CD4-positive, alpha-beta memory T cell (primary cell): Measurements from ENCODE around the gene TMEM35B. TPM values are rescaled to one million over a fixed set of nuclear protein-coding genes. Genes with fewer than 3 reads are reported as not detected.
A peak's percentile ranks its signal among the peaks of the same experiment; 100 is the strongest.
"Not testable (repeated sequence)": the region's sequence is repeated elsewhere in the genome, so short reads cannot be mapped to it uniquely, and the experiment has no call there.

ENCODE experiments used
- CTCF ChIA-PET: fragments of 350-600 bp; sonication (Branson Sonifier 250); formaldehyde crosslinking; loops from one replicate; lab custom pipeline; 2021; ENCODE audit warnings: inconsistent platforms; ENCODE audit not compliant: partially characterized antibody; lab: Charles Lee
- POLR2A ChIA-PET: fragments of 350-600 bp; sonication (Branson Sonifier 250); formaldehyde crosslinking; loops from one replicate; lab custom pipeline; 2021; ENCODE audit not compliant: partially characterized antibody; lab: Charles Lee
- DNase-seq, 5 donors: peaks; one replicate each; pipeline versions ENCODE4 v3.0.0 to v3.0.0-alpha.2; 2020 to 2022; ENCODE audit warnings: mixed read lengths in 1 of 5
- H3K27ac ChIP-seq: one replicate; pipeline ENCODE4 v1.7.0; 2013; ENCODE audit warnings: low read depth, low read length
- H3K27me3 ChIP-seq: 2 replicates; pipeline ENCODE4 v1.7.0; 2013; ENCODE audit warnings: mild to moderate bottlenecking, low read length, moderate library complexity; ENCODE audit not compliant: insufficient read depth
- H3K36me3 ChIP-seq: 2 replicates; pipeline ENCODE4 v1.7.0; 2013; ENCODE audit warnings: mild to moderate bottlenecking, low read length, moderate library complexity; ENCODE audit not compliant: insufficient read depth
- H3K4me1 ChIP-seq: 2 replicates; pipeline ENCODE4 v1.7.0; 2013; ENCODE audit warnings: mild to moderate bottlenecking, low read length, moderate library complexity; ENCODE audit not compliant: insufficient read depth
- H3K4me3 ChIP-seq, 2 donors: one replicate each; pipeline ENCODE4 v1.7.0; 2013; ENCODE audit warnings: low read length in 2 of 2, mild to moderate bottlenecking in 1 of 2
- H3K9me3 ChIP-seq, 2 donors: one replicate each; pipeline ENCODE4 v1.7.0; 2013; ENCODE audit warnings: low read length in 2 of 2, control low read depth in 1 of 2; ENCODE audit not compliant: control insufficient read depth in 1 of 2
- H3K27ac Mint-ChIP-seq, 7 donors: one replicate each; pipeline ENCODE4 v1.8.0; 2020 to 2021; ENCODE audit warnings: mixed read lengths in 7 of 7, mild to moderate bottlenecking in 6 of 7, inconsistent platforms in 3 of 7, moderate library complexity in 3 of 7
- H3K27me3 Mint-ChIP-seq, 2 donors: one replicate each; pipeline ENCODE4 v1.8.0; 2020 to 2021; ENCODE audit warnings: mixed read lengths in 2 of 2
- H3K36me3 Mint-ChIP-seq, 2 donors: one replicate each; pipeline ENCODE4 v1.8.0; 2020 to 2021; ENCODE audit warnings: mixed read lengths in 2 of 2, inconsistent platforms in 1 of 2, mild to moderate bottlenecking in 1 of 2
- H3K4me1 Mint-ChIP-seq, 4 donors: one replicate each; pipeline ENCODE4 v1.8.0; 2020 to 2021; ENCODE audit warnings: mixed read lengths in 4 of 4, mild to moderate bottlenecking in 1 of 4
- H3K4me3 Mint-ChIP-seq, 8 donors: one replicate each; pipeline ENCODE4 v1.8.0; 2020 to 2021; ENCODE audit warnings: mixed read lengths in 8 of 8, mild to moderate bottlenecking in 7 of 8, moderate library complexity in 6 of 8, inconsistent platforms in 3 of 8
- H3K9me3 Mint-ChIP-seq, 8 donors: one replicate each; pipeline ENCODE4 v1.8.0; 2020 to 2021; ENCODE audit warnings: mixed read lengths in 8 of 8, mild to moderate bottlenecking in 5 of 8, inconsistent platforms in 3 of 8, moderate library complexity in 1 of 8
- intact Hi-C: fragments of 100-400 bp; cut with micrococcal nuclease; formaldehyde crosslinking; loops from one replicate; pipeline ENCODE4 v1.15.1; 2023
- polyA plus RNA-seq, 2 donors: library from polyadenylated mRNA; unstranded; fragments of 300-500 nt; fragmentation: Illumina TruSeq; gene quantifications; one replicate each; pipeline ENCODE4 v1.2.3, GENCODE V29; 2021
- total RNA-seq, 2 experiments: library from RNA; stranded (reverse); gene quantifications; one replicate each; pipeline ENCODE4 v1.2.3, GENCODE V29; 2021

The TMEM35B gene
- total and polyA plus RNA-seq, 4 experiments from 2014 or later, result 51.7 to 291 (median 139) TPM

DNA sequence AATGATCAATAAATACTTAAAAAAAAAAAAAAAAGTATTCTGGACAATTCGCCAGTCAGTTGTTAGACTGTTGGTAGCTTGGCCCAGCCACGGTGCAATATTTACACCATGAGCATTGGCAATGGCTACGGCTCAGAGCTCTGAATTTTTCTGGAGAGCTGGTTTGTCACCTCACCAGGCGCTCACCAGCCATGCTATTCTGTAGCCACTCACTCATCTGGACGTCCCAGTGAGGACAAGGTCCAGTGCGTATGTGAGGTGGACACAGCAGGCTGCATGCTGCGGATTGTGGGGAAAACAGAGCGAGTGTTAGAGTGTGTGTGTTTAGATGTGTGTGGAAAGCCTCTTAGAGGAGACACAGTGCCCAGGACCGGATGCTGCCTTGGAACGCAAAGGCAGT lies 36.4 kb downstream of the TMEM35B start:
- DNase-seq, H3K4me3 Mint-ChIP-seq, POLR2A ChIA-PET, CTCF ChIA-PET, H3K4me1 ChIP-seq, H3K9me3 ChIP-seq, H3K36me3 Mint-ChIP-seq, H3K27me3 ChIP-seq, H3K4me1 Mint-ChIP-seq, H3K4me3 ChIP-seq, intact Hi-C loops, H3K36me3 ChIP-seq, H3K27ac ChIP-seq: not testable (repeated sequence)
- peaks cover 0 to 11% (median 3%) of the 10 kb centered on the region in 8 donors for H3K9me3 Mint-ChIP-seq
- peak overlapping the region in 1 of 7 donors; percentile 9 for H3K27ac Mint-ChIP-seq
- H3K27me3 Mint-ChIP-seq, result peaks cover 10 to 11% of the 10 kb centered on the region in 2 donors

DNA sequence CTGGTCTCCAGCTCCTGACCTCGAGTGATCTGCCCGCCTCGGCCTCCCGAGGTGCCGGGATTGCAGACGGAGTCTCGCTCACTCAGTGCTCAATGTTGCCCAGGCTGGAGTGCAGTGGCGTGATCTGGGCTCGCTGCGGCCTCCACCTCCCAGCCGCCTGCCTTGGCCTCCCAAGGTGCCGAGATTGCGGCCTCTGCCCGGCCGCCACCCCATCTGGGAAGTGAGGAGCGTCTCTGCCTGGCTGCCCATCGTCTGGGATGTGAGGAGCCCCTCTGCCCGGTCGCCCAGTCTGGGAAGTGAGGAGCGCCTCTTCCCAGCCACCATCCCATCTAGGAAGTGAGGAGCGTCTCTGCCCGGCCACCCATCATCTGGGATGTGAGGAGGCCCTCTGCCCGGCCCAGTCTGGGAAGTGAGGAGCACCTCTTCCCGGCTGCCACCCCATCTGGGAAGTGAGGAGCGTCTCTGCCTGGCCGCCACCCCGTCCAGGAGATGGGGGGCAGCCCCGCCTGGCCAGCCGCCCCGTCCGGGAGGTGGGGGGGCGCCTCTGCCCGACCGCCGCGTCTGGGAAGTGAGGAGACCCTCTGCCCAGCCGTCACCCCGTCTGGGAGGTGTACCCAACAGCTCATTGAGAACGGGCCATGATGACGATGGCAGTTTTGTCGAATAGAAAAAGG lies 37.4 kb downstream of the TMEM35B start:
- H3K36me3 Mint-ChIP-seq, CTCF ChIA-PET: not testable (repeated sequence)

DNA sequence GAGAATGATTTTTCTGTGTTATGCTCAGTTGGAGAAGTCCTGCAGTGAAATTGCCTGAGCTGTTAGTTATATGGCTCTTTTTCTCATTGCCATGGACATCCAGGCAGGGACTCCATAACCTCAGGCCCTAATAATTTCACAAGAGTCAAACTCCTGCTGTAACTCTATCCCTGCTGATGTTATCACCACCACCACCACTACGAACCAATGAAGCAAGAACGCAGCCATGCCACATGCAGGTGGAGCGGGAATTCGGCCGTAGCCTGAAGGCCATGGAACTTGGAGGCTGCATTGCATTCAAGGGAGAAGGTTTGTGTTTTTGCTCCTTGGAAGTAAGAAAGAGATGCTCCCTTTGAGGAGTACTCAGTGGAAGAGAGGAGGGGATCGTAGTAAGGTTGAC lies 38.9 kb downstream of the TMEM35B start:
- Histone ChIP-seq H3K27ac (no peak overlapping the region), H3K4me1 (no peaks in the 10 kb centered on the region), H3K9me3 (no peaks in the 10 kb centered on the region), H3K27me3 (no peaks in the 10 kb centered on the region), H3K36me3 (no peaks in the 10 kb centered on the region), H3K4me3 (no peak overlapping the region)
- peaks cover 13 to 14% of the 10 kb centered on the region in 2 donors for H3K27me3 Mint-ChIP-seq
- ChIA-PET POLR2A (no interaction called here), CTCF (no interaction called here)
- H3K4me1 Mint-ChIP-seq, result no peaks in the 10 kb centered on the region
- peaks cover 1 to 8% of the 10 kb centered on the region in 2 donors for H3K36me3 Mint-ChIP-seq
- no peak overlapping the region for H3K27ac Mint-ChIP-seq
- no peak for DNase-seq
- peaks cover 0 to 6% (median 3%) of the 10 kb centered on the region in 8 donors for H3K9me3 Mint-ChIP-seq
- H3K4me3 Mint-ChIP-seq, result no peak overlapping the region
- intact Hi-C loops, result no loop called here

More for the DNA sequence above, 37.4 kb downstream of the TMEM35B start:
- H3K4me3 Mint-ChIP-seq, DNase-seq, H3K9me3 ChIP-seq, H3K27ac Mint-ChIP-seq, H3K9me3 Mint-ChIP-seq, intact Hi-C loops, POLR2A ChIA-PET, H3K27me3 ChIP-seq, H3K36me3 ChIP-seq, H3K4me1 Mint-ChIP-seq, H3K4me3 ChIP-seq, H3K27ac ChIP-seq, H3K4me1 ChIP-seq: not testable (repeated sequence)
- H3K27me3 Mint-ChIP-seq, result peaks cover 11 to 15% of the 10 kb centered on the region in 2 donors

DNA sequence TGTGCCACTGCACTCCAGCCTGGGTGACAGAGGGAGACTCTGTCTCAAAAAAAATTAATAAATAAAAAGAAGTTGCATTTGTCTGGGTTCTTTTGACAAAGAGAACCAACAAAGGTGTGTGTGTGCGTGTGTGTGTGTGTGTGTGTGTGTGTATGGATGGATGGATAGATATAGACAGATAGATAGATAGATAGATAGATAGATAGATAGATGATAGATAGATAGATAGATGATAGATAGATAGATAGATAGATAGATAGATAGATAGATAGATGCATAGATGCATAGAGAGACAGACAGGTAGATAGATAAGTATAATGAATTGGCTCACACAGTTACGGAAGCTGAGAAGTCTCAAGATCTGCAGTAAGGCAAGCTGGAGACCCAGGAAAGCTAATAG lies 43.3 kb downstream of the TMEM35B start:
- H3K36me3 ChIP-seq, DNase-seq, POLR2A ChIA-PET, H3K4me1 Mint-ChIP-seq, H3K4me1 ChIP-seq, H3K4me3 ChIP-seq, H3K27ac Mint-ChIP-seq, H3K9me3 ChIP-seq, H3K36me3 Mint-ChIP-seq, intact Hi-C loops, H3K9me3 Mint-ChIP-seq, CTCF ChIA-PET, H3K27ac ChIP-seq, H3K27me3 ChIP-seq, H3K4me3 Mint-ChIP-seq: not testable (repeated sequence)
- H3K27me3 Mint-ChIP-seq, result peaks cover 18 to 26% of the 10 kb centered on the region in 2 donors

Other genes with a start within 250 kb of the TMEM35B start
- not detected for gene GJB5, start 230.3 kb downstream of the TMEM35B start, total RNA-seq
- not detected for gene GJB5, start 230.3 kb downstream of the TMEM35B start, polyA plus RNA-seq
- gene GJB4, start 225.6 kb downstream of the TMEM35B start, total RNA-seq, result not detected
- not detected for gene GJB4, start 225.6 kb downstream of the TMEM35B start, polyA plus RNA-seq
- not detected for gene GJB3, start 204.1 kb downstream of the TMEM35B start, total RNA-seq
- gene GJB3, start 204.1 kb downstream of the TMEM35B start, polyA plus RNA-seq, result not detected
- gene GJA4, start 192.3 kb downstream of the TMEM35B start, total RNA-seq, result not detected
- not detected for gene GJA4, start 192.3 kb downstream of the TMEM35B start, polyA plus RNA-seq
- 10 to 100 TPM; 32.0 to 35.5 TPM for gene SMIM12, start 125.6 kb downstream of the TMEM35B start, total RNA-seq
- 100 to 1,000 TPM in 1 of 2 donors, 10 to 100 TPM in 1; 76.1 to 146 TPM for gene SMIM12, start 125.6 kb downstream of the TMEM35B start, polyA plus RNA-seq
- gene DLGAP3, start 55.7 kb downstream of the TMEM35B start, total RNA-seq, result 1 to 10 TPM; 1.5 TPM
- under 1 TPM; 0.08 to 0.18 TPM for gene DLGAP3, start 55.7 kb downstream of the TMEM35B start, polyA plus RNA-seq
- gene ZMYM6, start 46.6 kb upstream of the TMEM35B start, total RNA-seq, result 10 to 100 TPM; 42.9 to 45.8 TPM
- gene ZMYM6, start 46.6 kb upstream of the TMEM35B start, polyA plus RNA-seq, result 1 to 10 TPM; 7.5 to 8.2 TPM
- 10 to 100 TPM; 24.6 to 25.9 TPM for gene ZMYM1, start 94.0 kb upstream of the TMEM35B start, total RNA-seq
- gene ZMYM1, start 94.0 kb upstream of the TMEM35B start, polyA plus RNA-seq, result 10 to 100 TPM; 10.0 to 13.3 TPM
- gene SFPQ, start 207.8 kb upstream of the TMEM35B start, total RNA-seq, result 100 to 1,000 TPM; 321 to 334 TPM
- gene SFPQ, start 207.8 kb upstream of the TMEM35B start, polyA plus RNA-seq, result 100 to 1,000 TPM in 1 of 2 donors, 10 to 100 TPM in 1; 63.3 to 154 TPM